RWPE2 (cell line): ENCODE measurements around the gene PRDM16.

ENCODE experiments used
- ATAC-seq: fragments of 200-7000 bp; cut with Tn5 transposase; 3 replicates; pipeline ENCODE4 v1.9.1; 2021; ENCODE audit warnings: low read depth
- DNase-seq: peaks from one replicate; pipeline ENCODE4 v3.0.0-alpha.2; 2020; ENCODE audit warnings: low spot score
- H3K27ac ChIP-seq: fragments of 450-650 bp; 2 replicates; pipeline ENCODE4 v1.5.1; 2017; ENCODE audit warnings: mild to moderate bottlenecking; ENCODE audit not compliant: poor library complexity, severe bottlenecking
- H3K27me3 ChIP-seq: fragments of 250-450 bp; sonication (Bioruptor Pico); 2 replicates; pipeline ENCODE4 v1.5.1; 2021; ENCODE audit warnings: mild to moderate bottlenecking, moderate library complexity; ENCODE audit not compliant: insufficient read depth, poor library complexity, severe bottlenecking
- H3K36me3 ChIP-seq: fragments of 250-450 bp; sonication (Bioruptor Pico); 2 replicates; pipeline ENCODE4 v1.5.1; 2020; ENCODE audit warnings: low read depth, mild to moderate bottlenecking, moderate library complexity
- H3K4me1 ChIP-seq: fragments of 250-450 bp; sonication (Bioruptor Pico); 2 replicates; pipeline ENCODE4 v1.5.1; 2021; ENCODE audit warnings: mild to moderate bottlenecking, moderate library complexity; ENCODE audit not compliant: insufficient read depth, poor library complexity, severe bottlenecking
- H3K4me3 ChIP-seq: fragments of 250-450 bp; sonication (Bioruptor Pico); 2 replicates; pipeline ENCODE4 v1.5.1; 2021; ENCODE audit warnings: mild to moderate bottlenecking, moderate library complexity; ENCODE audit not compliant: severe bottlenecking
- H3K9me3 ChIP-seq: fragments of 250-450 bp; sonication (Bioruptor Pico); 2 replicates; pipeline ENCODE4 v1.5.1; 2021; ENCODE audit warnings: mild to moderate bottlenecking, moderate library complexity; ENCODE audit not compliant: severe bottlenecking
- CTCF ChIP-seq: fragments of 450-650 bp; IDR thresholded peaks from one replicate; pipeline ENCODE4 v1.5.1; 2017; ENCODE audit warnings: mild to moderate bottlenecking, moderate library complexity; ENCODE audit not compliant: poor library complexity, severe bottlenecking

Gene PRDM16

DNA sequence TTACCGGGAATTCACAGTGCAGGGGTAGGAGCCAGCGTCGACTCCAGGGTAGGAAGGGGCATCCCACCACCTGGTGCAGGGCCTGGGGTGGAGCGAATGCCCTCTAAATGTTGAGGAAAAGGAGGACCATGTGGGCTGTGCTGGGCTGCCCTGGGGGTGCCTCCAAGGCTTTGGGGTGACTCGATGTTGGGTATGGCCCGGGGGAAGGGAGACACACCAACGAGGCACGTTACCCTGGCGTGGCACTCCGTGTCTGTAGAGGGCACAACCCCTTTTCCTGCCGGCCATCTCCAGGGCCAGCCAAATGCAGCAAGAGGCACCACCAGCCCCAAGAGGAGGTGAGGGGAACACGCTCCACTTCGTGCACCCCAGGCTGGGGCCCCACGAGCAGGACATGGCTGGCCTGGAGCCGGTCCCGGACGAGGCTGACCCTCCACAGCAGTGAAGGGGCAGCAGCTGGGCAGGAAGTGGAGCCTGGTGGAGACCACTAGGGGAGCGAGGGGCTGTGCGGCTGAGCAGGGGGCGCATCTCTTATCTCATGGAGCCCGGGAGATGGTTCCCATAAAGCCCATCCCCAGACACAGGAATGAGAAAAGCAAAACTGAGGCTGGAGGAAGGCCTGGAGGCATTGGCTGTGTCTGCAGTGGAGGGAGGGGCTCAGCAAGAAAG, 36.5 kb upstream of the PRDM16 start:
- DNase-seq (no peak), ATAC-seq (no peak)
- Histone ChIP-seq H3K27ac (no peak overlapping the region), H3K36me3 (no peaks in the 10 kb centered on the region), H3K9me3 (no peaks in the 10 kb centered on the region), H3K27me3 (peaks cover 4% of the 10 kb centered on the region), H3K4me1 (no peaks in the 10 kb centered on the region), H3K4me3 (no peak overlapping the region)
- TF ChIP-seq CTCF, result no peak

DNA sequence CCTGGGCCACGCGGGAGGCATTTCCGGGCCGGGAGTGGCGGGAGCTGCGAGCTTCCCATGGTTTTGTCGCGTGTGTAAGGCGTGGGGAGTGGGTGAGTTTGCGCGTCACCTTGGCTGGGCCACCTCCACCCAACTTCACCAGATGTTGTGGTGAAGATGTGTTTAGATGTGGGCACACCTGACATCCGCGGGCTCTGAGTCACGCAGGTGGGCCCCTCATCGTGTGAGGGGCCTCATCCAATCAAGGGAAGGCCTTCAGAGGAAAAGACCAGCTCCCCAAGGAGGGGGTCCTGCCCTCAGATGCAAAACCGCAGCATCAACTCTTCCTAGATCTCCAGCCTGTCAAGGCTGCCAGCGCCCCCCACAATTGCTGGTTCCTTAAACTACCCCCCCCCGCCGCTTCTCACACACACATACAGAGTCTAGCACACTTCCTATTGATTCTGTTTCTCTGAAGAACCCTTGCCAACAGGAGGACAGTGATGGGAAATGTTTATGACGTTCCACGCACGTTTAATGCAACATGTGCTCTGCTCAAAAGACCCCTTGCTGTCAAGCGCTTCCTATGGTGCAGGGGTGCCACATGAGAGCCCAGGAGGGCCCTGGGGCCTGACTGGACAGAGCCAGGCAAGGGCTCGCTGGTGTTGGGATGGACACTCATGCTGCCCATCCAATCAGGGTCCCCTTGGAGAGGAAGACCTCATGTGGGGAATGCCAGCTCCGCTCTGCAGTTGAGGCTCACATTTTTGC, 35.8 kb upstream of the PRDM16 start:
- ATAC-seq (no peak), DNase-seq (no peak)
- Histone ChIP-seq H3K4me1 (no peaks in the 10 kb centered on the region), H3K9me3 (no peaks in the 10 kb centered on the region), H3K4me3 (no peak overlapping the region), H3K27me3 (peaks cover 4% of the 10 kb centered on the region), H3K27ac (no peak overlapping the region), H3K36me3 (no peaks in the 10 kb centered on the region)
- TF ChIP-seq CTCF, result no peak

- ATAC-seq (no peak), DNase-seq (no peak)
- Histone ChIP-seq H3K4me3 (no peak overlapping the region), H3K36me3 (no peaks in the 10 kb centered on the region), H3K9me3 (no peaks in the 10 kb centered on the region), H3K27me3 (peaks cover 4% of the 10 kb centered on the region), H3K4me1 (no peaks in the 10 kb centered on the region), H3K27ac (no peak overlapping the region)
- no peak for TF ChIP-seq CTCF
These were observed 35.3 kb upstream of the PRDM16 start for GRCh38 chr1:3033790-3034090.

DNA sequence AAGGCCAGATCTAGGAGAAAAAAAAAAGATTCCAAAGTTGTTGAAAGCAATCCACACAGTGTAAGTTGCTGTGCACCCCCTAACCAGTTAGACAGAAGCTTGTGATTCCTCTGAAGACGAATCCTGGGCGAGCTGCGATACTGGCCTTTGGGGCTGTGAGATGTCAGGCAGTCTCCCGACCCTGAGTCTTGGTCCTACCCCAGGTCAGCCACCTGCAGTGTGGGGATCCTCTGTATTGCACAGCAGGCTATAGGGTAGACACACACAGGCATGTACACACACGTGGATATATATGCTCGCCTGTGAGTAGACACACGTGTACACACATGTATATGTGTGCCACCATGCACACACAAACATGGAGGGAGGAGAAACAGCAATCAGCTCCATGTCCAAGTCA, 34.8 kb upstream of the PRDM16 start:
- TF ChIP-seq CTCF, result no peak
- H3K4me3 ChIP-seq, result no peak overlapping the region
- no peak for ATAC-seq
- no peak overlapping the region for H3K27ac ChIP-seq
- no peak for DNase-seq
- H3K27me3 ChIP-seq, result peaks cover 4% of the 10 kb centered on the region
- no peaks in the 10 kb centered on the region for H3K4me1 ChIP-seq
- no peaks in the 10 kb centered on the region for H3K9me3 ChIP-seq
- H3K36me3 ChIP-seq, result no peaks in the 10 kb centered on the region
